ENCODE data around the gene PAM16.
A peak's percentile ranks its signal among the peaks of the same experiment; 100 is the strongest.

Gene PAM16

DNA sequence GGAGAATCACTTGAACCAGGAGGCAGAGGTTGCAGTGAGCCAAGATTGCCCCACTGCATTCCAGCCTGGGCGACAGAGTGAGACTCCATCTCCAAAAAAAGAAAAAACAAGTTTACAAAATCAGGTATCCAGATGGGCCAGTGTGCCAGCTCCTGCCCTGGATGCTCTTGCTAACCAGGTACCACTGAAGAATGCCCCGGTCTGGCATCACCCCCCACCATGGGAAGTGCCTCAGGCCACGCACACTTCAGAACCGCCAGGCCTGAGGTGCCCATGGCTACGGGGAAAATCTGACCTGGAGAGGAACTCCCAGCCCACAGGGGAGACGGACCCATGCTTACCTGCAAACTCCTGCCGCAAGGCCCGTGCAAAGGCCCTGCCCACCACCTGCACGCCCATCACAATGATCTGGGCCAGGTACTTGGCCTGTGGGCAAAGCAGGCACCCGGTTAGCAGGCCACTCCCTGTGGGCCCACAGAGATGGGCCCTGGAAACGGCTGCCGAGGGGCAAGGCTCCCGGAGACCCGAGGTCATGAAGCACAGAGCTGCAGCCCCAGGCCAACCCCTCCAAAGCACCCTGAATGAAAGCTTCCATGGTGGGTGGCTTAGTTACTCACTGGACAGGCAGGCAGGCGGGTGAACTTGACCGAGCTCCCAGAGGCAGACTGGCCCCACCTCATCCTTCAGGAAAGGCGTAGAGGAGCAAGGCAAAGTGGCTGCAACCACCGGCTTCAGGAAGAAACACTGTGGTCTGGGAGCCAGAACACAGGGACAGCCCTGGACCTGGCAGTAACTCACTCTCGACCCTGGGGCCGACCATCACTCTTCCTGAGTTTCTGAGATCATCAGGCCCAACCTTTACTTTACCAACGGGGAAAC is 8.0 kb downstream of the PAM16 start:
- no peak overlapping the region for H3K4me3 ChIP-seq (replicated peaks in 1 of 2; ENCODE audit: low read depth in 2 of 2, low read length in 2 of 2)
- no peak for DNase-seq (ENCODE audit: low read depth in 2 of 2)
- TF ChIP-seq, protein P1, sequence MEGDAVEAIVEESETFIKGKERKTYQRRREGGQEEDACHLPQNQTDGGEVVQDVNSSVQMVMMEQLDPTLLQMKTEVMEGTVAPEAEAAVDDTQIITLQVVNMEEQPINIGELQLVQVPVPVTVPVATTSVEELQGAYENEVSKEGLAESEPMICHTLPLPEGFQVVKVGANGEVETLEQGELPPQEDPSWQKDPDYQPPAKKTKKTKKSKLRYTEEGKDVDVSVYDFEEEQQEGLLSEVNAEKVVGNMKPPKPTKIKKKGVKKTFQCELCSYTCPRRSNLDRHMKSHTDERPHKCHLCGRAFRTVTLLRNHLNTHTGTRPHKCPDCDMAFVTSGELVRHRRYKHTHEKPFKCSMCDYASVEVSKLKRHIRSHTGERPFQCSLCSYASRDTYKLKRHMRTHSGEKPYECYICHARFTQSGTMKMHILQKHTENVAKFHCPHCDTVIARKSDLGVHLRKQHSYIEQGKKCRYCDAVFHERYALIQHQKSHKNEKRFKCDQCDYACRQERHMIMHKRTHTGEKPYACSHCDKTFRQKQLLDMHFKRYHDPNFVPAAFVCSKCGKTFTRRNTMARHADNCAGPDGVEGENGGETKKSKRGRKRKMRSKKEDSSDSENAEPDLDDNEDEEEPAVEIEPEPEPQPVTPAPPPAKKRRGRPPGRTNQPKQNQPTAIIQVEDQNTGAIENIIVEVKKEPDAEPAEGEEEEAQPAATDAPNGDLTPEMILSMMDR (IDR thresholded peaks at IDR 0.05; ENCODE audit: low read depth, low read length), result no peak

DNA sequence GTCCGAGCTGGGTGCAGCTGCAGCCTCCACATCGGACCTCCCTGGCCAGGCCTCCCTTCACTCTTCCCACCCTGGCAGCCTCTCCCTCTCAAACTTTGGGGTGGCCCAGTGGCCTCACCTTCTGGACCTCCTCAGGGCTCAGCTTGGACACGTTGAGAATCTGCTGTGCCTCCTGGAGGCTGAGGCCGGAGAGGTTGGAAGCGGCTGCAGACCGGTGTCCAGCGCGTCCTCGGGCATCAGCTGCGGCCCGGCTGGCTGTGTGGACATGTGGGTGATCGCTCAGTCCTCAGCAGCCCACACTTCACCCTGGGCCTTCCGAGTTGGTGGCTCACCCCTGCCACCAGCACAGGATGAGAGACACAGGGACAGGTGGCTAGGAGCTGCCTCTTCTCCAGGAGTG is 9.9 kb downstream of the PAM16 start:
- DNase-seq (ENCODE audit: low read depth in 2 of 2), result no peak

DNA sequence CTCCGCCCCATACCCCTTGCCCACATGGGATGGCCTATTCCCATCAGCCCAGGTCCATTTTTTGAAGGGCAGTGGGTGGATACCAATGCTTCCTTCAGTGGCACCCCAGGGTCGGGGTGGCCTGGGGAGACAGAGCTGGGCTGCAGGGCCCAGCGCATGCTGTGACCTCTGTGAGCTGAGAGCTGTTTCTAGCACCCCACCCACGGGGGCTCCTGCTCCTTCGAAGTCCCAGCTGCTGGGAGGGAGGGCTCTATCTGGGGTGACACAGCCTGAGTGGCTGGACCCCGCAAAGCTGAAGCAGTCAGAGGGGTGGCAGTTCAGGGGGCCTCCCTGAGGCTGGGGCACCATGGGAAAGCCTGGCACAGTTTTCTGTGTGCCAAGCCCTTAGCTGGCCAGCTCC is 10.7 kb downstream of the PAM16 start:
- TF ChIP-seq, protein P1 (IDR thresholded peaks at IDR 0.05; ENCODE audit: low read depth, low read length), result no peak
- H3K4me3 ChIP-seq (replicated peaks in 1 of 2; ENCODE audit: low read depth in 2 of 2, low read length in 2 of 2), result no peak overlapping the region

More for the DNA sequence above, 9.9 kb downstream of the PAM16 start:
- no peak overlapping the region for H3K4me3 ChIP-seq (replicated peaks in 1 of 2; ENCODE audit: low read depth in 2 of 2, low read length in 2 of 2)
- TF ChIP-seq, protein P1 (IDR thresholded peaks at IDR 0.05; ENCODE audit: low read depth, low read length), result no peak

DNA sequence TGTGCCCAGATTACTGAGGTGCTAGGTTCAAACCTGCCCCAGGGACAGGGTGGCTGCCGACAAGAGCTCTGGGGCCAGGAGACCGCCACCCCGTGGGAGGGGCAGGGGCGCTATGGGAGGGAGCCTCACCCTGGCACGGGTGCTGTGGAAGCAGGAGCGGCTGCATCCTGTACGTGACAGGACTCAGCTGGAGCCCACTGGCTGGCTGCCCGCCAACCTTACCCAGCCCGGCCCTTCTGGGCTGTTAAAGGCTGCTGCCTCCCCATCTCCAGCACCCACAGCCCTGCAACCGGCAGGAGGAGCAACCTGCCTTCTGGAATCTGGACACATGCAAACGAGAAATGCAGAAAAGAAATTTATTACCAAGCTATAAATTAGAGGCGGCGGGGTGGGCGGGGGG is 11.2 kb downstream of the PAM16 start:
- TF ChIP-seq, protein P1 (IDR thresholded peaks at IDR 0.05; ENCODE audit: low read depth, low read length), result peak; percentile 10
- H3K4me3 ChIP-seq (replicated peaks in 1 of 2; ENCODE audit: low read depth in 2 of 2, low read length in 2 of 2), result no peak overlapping the region
- peak; percentile 31 to 83 for DNase-seq (ENCODE audit: low read depth in 2 of 2)

More for the DNA sequence above, 10.7 kb downstream of the PAM16 start:
- DNase-seq (ENCODE audit: low read depth in 2 of 2), result no peak

DNA sequence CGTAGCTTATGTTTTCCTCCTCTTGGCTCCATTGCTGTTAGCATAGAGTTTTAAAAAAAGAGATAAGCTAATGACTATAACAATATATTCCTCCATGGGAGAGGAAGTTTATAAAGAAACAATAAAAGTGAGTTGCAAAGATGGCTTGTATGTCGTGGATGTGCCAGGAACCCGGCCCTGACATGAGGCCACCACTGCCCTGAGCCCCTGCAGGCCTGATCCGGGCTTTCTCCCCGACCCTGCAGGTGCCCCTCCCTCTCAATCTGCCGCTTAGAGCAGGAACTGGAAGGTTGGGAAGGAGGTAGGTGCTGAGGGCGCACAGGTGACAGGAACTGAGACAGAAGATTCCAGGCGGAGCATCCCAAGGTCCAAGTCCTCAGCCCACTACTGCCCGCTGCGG is 11.7 kb downstream of the PAM16 start:
- TF ChIP-seq, protein P1 (IDR thresholded peaks at IDR 0.05; ENCODE audit: low read depth, low read length), result no peak
- no peak overlapping the region for H3K4me3 ChIP-seq (replicated peaks in 1 of 2; ENCODE audit: low read depth in 2 of 2, low read length in 2 of 2)
- DNase-seq (ENCODE audit: low read depth in 2 of 2), result no peak

DNA sequence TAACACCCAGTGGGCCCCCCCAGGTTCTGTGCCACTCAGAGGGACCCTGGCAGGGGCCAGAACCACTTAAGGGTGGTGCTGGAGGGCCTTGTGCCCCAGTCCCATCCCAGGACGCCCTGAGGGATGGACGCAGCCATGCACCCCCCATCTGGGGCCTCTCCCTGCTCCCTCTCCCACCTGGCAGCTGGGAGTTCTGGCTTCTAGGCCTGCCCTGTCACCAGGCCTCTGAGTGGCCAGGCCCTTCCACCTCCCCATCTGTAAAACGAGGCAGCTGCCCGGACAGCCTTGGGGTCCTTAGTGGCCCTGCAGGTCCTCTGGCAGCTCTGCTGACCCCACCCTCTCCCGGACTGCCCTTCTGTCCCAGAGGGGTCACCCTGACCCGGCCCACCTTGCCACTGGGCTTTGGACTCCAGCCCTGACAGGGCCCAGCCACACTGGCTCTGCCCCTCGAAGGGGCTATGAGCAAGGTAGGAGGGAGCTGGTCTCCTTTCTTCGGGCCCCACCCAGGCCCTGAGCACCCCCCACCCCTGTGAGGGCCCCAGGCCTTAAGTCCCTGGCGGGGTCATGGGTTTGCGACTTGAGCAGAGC is 12.3 kb downstream of the PAM16 start:
- no peak overlapping the region for H3K4me3 ChIP-seq (replicated peaks in 1 of 2; ENCODE audit: low read depth in 2 of 2, low read length in 2 of 2)
- DNase-seq (ENCODE audit: low read depth in 2 of 2), result no peak
- TF ChIP-seq, protein P1 (IDR thresholded peaks at IDR 0.05; ENCODE audit: low read depth, low read length), result no peak
